ENCODE data around the gene CDCA7.

DNA sequence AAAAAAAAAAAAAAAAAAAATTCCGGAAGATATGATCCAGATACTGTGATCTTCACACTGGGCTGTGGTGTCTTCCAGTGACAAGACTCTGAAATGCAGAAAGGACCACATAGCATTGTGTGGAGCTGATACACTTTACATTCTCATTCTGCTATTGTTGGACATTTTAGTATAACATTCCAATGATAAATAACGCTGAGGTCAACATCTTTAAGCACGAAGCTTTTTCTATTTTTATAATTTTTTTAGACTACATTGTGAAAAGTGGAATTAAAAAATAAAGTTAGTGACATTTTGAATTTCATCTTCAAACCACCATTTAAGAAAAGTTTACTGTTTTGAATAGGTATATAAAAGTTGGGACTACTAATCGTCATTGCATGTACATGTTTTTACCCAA is 62.7 kb downstream of the CDCA7 start:
- no peak for TF ChIP-seq RARB (CRISPR knock-in tag; IDR thresholded peaks at IDR 0.05)
- no peak for TF ChIP-seq ARNTL (CRISPR knock-in tag; IDR thresholded peaks at IDR 0.05; ENCODE audit: borderline replicate concordance, low read depth)
- TF ChIP-seq TSHZ2 (CRISPR knock-in tag; IDR thresholded peaks at IDR 0.05) = no peak
- TF ChIP-seq SNAI2 (CRISPR knock-in tag; IDR thresholded peaks at IDR 0.05) = no peak
- no peak for TF ChIP-seq ZNF70 (CRISPR knock-in tag; IDR thresholded peaks at IDR 0.05)
- TF ChIP-seq, protein P1, sequence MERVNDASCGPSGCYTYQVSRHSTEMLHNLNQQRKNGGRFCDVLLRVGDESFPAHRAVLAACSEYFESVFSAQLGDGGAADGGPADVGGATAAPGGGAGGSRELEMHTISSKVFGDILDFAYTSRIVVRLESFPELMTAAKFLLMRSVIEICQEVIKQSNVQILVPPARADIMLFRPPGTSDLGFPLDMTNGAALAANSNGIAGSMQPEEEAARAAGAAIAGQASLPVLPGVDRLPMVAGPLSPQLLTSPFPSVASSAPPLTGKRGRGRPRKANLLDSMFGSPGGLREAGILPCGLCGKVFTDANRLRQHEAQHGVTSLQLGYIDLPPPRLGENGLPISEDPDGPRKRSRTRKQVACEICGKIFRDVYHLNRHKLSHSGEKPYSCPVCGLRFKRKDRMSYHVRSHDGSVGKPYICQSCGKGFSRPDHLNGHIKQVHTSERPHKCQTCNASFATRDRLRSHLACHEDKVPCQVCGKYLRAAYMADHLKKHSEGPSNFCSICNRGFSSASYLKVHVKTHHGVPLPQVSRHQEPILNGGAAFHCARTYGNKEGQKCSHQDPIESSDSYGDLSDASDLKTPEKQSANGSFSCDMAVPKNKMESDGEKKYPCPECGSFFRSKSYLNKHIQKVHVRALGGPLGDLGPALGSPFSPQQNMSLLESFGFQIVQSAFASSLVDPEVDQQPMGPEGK (CRISPR knock-in tag; IDR thresholded peaks at IDR 0.05; ENCODE audit: borderline replicate concordance) = no peak
- TF ChIP-seq ZFP30 (CRISPR knock-in tag; IDR thresholded peaks at IDR 0.05) = no peak
- TF ChIP-seq TOX (CRISPR knock-in tag; IDR thresholded peaks at IDR 0.05; ENCODE audit: borderline replicate concordance) = no peak
- TF ChIP-seq CSDC2 (CRISPR knock-in tag; IDR thresholded peaks at IDR 0.05) = no peak
